ENCODE measurements around the gene SPEG. TPM values are rescaled to one million over a fixed set of nuclear protein-coding genes. Genes with fewer than 3 reads are reported as not detected.
A peak's percentile ranks its signal among the peaks of the same experiment; 100 is the strongest.

SPEG gene
- total and polyA plus RNA-seq, 2 of the 13 experiments (the other 11 are each of a cell fraction or from before 2014, with no cell fraction given): 0.18 to 0.24 TPM

- FAIRE-seq (no peak), ATAC-seq (no peak), DNase-seq (ENCODE audit: low spot score) (no peak)
- Histone ChIP-seq H2AFZ (ENCODE audit: low read length) (no peak overlapping the region), H3K27ac (ENCODE audit: extremely low read length, insufficient read depth, low read length) (no peak overlapping the region), H3K9ac (ENCODE audit: insufficient read depth, low read depth, low read length) (no peak overlapping the region), H4K20me1 (ENCODE audit: insufficient read depth, low read length) (peaks cover 7% of the 10 kb centered on the region; the same call in 1 of the 2 replicates), H3K4me2 (ENCODE audit: low read depth, low read length) (no peak overlapping the region), H3K4me1 (ENCODE audit: insufficient read depth, low read length) (peaks cover 30% of the 10 kb centered on the region), H3K27me3 (ENCODE audit: control insufficient read depth in 1 of 2, insufficient read depth in 2 of 2, low read length in 2 of 2) (no peaks in the 10 kb centered on the region; a peak in 1 of 5 replicates), H3K36me3 (replicated peaks in 1 of 2; ENCODE audit: control insufficient read depth in 1 of 2, insufficient read depth in 2 of 2, low read length in 2 of 2) (peaks cover 38 to 58% of the 10 kb centered on the region in 2 experiments), H3K79me2 (ENCODE audit: insufficient read depth, low read length) (peaks cover 12% of the 10 kb centered on the region), H3K4me3 (replicated peaks in 1 of 3; ENCODE audit: insufficient read depth in 1 of 3, low read depth in 2 of 3, low read length in 3 of 3) (no peak overlapping the region), H3K9me3 (ENCODE audit: low read length) (no peaks in the 10 kb centered on the region)
- BruUV-seq (replicated peaks): no TSS peak
- intact Hi-C loops (cut with micrococcal nuclease; ENCODE audit: unreplicated experiment) (loop anchor here (5.0 kb wide), 2 partner anchors 112 to 212 kb away; partner anchors contain the start of genes GMPPA and STK11IP), in situ Hi-C loops (cut with HindIII; ENCODE audit: extremely low pct_ligation_motif_present, low pct_unique_long_range_greater_than_20kb) (no loop called here)
- TF ChIP-seq ZNF274 (CRISPR knock-in tag; IDR thresholded peaks at IDR 0.05): no peak
- TF ChIP-seq ZNF317 (CRISPR knock-in tag; IDR thresholded peaks at IDR 0.05): no peak
- no peak for TF ChIP-seq SMARCC2 (IDR thresholded peaks at IDR 0.05)
- no peak for TF ChIP-seq NCOR1 (IDR thresholded peaks at IDR 0.05; ENCODE audit: borderline replicate concordance, low read length)
- no peak for TF ChIP-seq MIXL1 (CRISPR knock-in tag; IDR thresholded peaks at IDR 0.05)
- no peak for TF ChIP-seq RNF2 (conservative IDR thresholded peaks at IDR 0.05; ENCODE audit: low read depth)
- no peak for TF ChIP-seq HMG20B (CRISPR knock-in tag; conservative IDR thresholded peaks at IDR 0.05)
- CTCF ChIA-PET (ENCODE audit: low intra/inter-chr PET ratio, low total read pairs): no interaction called here
- WGBS (ENCODE audit: low lambda C conversion rate): 93% methylated on average over 2 of the region's 2 CpGs
- POLR2A ChIA-PET: no interaction called here
These were observed 49.8 kb upstream of the SPEG start for GRCh38 chr2:219384859-219385258.

DNA sequence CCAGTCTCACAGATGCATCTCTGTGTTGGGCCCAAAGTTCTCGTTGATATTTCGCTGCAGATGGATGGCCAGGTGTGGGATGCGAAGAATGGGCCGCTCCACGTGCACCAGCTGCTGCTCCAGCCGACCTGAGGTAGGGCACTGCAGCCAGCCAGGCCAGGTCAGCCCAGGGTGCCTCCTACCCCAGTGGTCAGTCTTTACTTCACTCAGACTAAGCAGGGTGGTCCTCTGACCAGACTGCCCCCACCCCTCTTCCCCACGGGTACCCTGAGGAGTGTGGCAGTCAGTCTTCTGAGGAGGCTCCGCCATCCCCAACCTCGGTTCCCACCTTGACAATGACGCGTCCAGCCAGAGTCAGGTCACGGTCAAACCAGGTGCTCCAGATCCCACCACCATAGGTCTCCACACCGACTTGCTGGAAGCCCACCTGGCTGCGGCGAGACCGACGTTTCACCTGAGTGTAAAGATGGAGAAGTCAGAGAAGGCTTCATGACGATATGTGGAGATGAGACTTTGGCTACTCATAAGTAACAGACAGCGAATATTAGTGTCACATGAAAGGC lies 48.6 kb upstream of the SPEG start:
- peaks cover 35 to 51% of the 10 kb centered on the region in 2 experiments for H3K36me3 ChIP-seq (replicated peaks in 1 of 2; ENCODE audit: control insufficient read depth in 1 of 2, insufficient read depth in 2 of 2, low read length in 2 of 2)
- peaks cover 30% of the 10 kb centered on the region for H3K4me1 ChIP-seq (ENCODE audit: insufficient read depth, low read length)
- no peak overlapping the region for H2AFZ ChIP-seq (ENCODE audit: low read length)
- no TSS peak for BruUV-seq (replicated peaks)
- H3K27me3 ChIP-seq (ENCODE audit: control insufficient read depth in 1 of 2, insufficient read depth in 2 of 2, low read length in 2 of 2): no peaks in the 10 kb centered on the region; a peak in 1 of 5 replicates
- intact Hi-C loops (cut with micrococcal nuclease; ENCODE audit: unreplicated experiment) (loop anchor here (5.0 kb wide), 2 partner anchors 111 to 211 kb away; partner anchors contain the start of genes GMPPA and STK11IP), in situ Hi-C loops (cut with HindIII; ENCODE audit: extremely low pct_ligation_motif_present, low pct_unique_long_range_greater_than_20kb) (no loop called here)
- H3K4me2 ChIP-seq (ENCODE audit: low read depth, low read length): peak overlapping the region; percentile 98
- H3K9ac ChIP-seq (ENCODE audit: insufficient read depth, low read depth, low read length): peak overlapping the region; percentile 95; the same call in 1 of the 2 replicates
- ChIA-PET POLR2A (interaction anchor here (1.0 to 2.7 kb wide), 2 partner anchors 137 to 157 kb away, joined by 3 to 18 read pairs; partner anchors contain the start of genes CHPF and TMEM198), CTCF (ENCODE audit: low intra/inter-chr PET ratio, low total read pairs) (no interaction called here)
- no peaks in the 10 kb centered on the region for H3K9me3 ChIP-seq (ENCODE audit: low read length)
- peaks cover 7% of the 10 kb centered on the region; the same call in 1 of the 2 replicates for H4K20me1 ChIP-seq (ENCODE audit: insufficient read depth, low read length)
- H3K79me2 ChIP-seq (ENCODE audit: insufficient read depth, low read length): peaks cover 12% of the 10 kb centered on the region
- peak overlapping the region; percentile 95 to 99 (median 95); a peak in 4 of 6 replicates for H3K4me3 ChIP-seq (replicated peaks in 1 of 3; ENCODE audit: insufficient read depth in 1 of 3, low read depth in 2 of 3, low read length in 3 of 3)
- DNase-seq (ENCODE audit: low spot score) (no peak), FAIRE-seq (no peak), ATAC-seq (no peak)
- 96% methylated on average over 18 of the region's 19 CpGs for WGBS (ENCODE audit: low lambda C conversion rate)
- no peak overlapping the region for H3K27ac ChIP-seq (ENCODE audit: extremely low read length, insufficient read depth, low read length)
- TF ChIP-seq ZNF558 (CRISPR knock-in tag; IDR thresholded peaks at IDR 0.05; ENCODE audit: borderline replicate concordance): no peak
- TF ChIP-seq SNAPC4 (CRISPR knock-in tag; IDR thresholded peaks at IDR 0.05): no peak
- TF ChIP-seq, protein P1, sequence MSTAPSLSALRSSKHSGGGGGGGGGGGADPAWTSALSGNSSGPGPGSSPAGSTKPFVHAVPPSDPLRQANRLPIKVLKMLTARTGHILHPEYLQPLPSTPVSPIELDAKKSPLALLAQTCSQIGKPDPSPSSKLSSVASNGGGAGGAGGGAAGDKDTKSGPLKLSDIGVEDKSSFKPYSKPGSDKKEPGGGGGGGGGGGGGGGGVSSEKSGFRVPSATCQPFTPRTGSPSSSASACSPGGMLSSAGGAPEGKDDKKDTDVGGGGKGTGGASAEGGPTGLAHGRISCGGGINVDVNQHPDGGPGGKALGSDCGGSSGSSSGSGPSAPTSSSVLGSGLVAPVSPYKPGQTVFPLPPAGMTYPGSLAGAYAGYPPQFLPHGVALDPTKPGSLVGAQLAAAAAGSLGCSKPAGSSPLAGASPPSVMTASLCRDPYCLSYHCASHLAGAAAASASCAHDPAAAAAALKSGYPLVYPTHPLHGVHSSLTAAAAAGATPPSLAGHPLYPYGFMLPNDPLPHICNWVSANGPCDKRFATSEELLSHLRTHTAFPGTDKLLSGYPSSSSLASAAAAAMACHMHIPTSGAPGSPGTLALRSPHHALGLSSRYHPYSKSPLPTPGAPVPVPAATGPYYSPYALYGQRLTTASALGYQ (CRISPR knock-in tag; IDR thresholded peaks at IDR 0.05): no peak
- no peak for TF ChIP-seq MBNL3 (CRISPR knock-in tag; conservative IDR thresholded peaks at IDR 0.05)
